ENCODE data around the gene CCDC69. TPM values are rescaled to one million over a fixed set of nuclear protein-coding genes. Genes with fewer than 3 reads are reported as not detected.

CCDC69 gene
- total RNA-seq, 2 experiments from 2014 or later = 119 to 123 TPM

- no peak overlapping the region for H2AFZ ChIP-seq (ENCODE audit: low read length)
- H3K4me3 ChIP-seq (ENCODE audit: low read depth, low read length, poor library complexity, severe bottlenecking) = no peak overlapping the region
- CTCF ChIA-PET (ENCODE audit: unreplicated experiment) = interaction anchor here (0.7 to 1.5 kb wide), 2 partner anchors 23 to 67 kb away, joined by 3 to 5 read pairs; no protein-coding TSS in a partner anchor
- TF ChIP-seq CTCF (conservative IDR thresholded peaks at IDR 0.05; ENCODE audit: low read length) = no peak
- no peak for TF ChIP-seq EZH2phosphoT487 (IDR thresholded peaks at IDR 0.05; ENCODE audit: borderline replicate concordance, low read depth, low read length)
- H3K9me3 ChIP-seq (ENCODE audit: low read length) = no peaks in the 10 kb centered on the region
- POLR2A ChIA-PET = interaction anchor here (1.0 to 4.8 kb wide), 10 partner anchors 9 to 109 kb away, joined by 3 to 42 read pairs (median 5); partner anchors contain the start of genes GM2A and TNIP1
- H3K79me2 ChIP-seq (ENCODE audit: insufficient read depth, low read depth, low read length) = no peaks in the 10 kb centered on the region
- intact Hi-C loops (cut with micrococcal nuclease; ENCODE audit: unreplicated experiment) = no loop called here
- H3K4me1 ChIP-seq (ENCODE audit: insufficient read depth, low read length, poor library complexity, severe bottlenecking) = peaks cover 79% of the 10 kb centered on the region
- H3K27ac ChIP-seq (ENCODE audit: low read depth, low read length, poor library complexity, severe bottlenecking) = no peak overlapping the region
- H4K20me1 ChIP-seq (ENCODE audit: insufficient read depth, low read length) = no peaks in the 10 kb centered on the region
- no TSS peak for BruUV-seq (replicated peaks)
- H3K4me2 ChIP-seq (ENCODE audit: low read length) = no peak overlapping the region
- H3K9me2 ChIP-seq (ENCODE audit: insufficient read depth, low read length) = no peaks in the 10 kb centered on the region
- no peak for DNase-seq (ENCODE audit: low spot score)
- no peaks in the 10 kb centered on the region for H3K36me3 ChIP-seq (ENCODE audit: insufficient read depth, low read length)
These were observed 75.3 kb downstream of the CCDC69 start for GRCh38 chr5:151148583-151148982.

- CTCF ChIA-PET (ENCODE audit: unreplicated experiment) = no interaction called here
- no peak for DNase-seq (ENCODE audit: low spot score)
- Histone ChIP-seq H3K9me3 (ENCODE audit: low read length) (no peaks in the 10 kb centered on the region), H3K4me3 (ENCODE audit: low read depth, low read length, poor library complexity, severe bottlenecking) (no peak overlapping the region), H3K9me2 (ENCODE audit: insufficient read depth, low read length) (no peaks in the 10 kb centered on the region), H3K4me1 (ENCODE audit: insufficient read depth, low read length, poor library complexity, severe bottlenecking) (peaks cover 79% of the 10 kb centered on the region), H3K36me3 (ENCODE audit: insufficient read depth, low read length) (no peaks in the 10 kb centered on the region), H3K4me2 (ENCODE audit: low read length) (no peak overlapping the region), H3K79me2 (ENCODE audit: insufficient read depth, low read depth, low read length) (no peaks in the 10 kb centered on the region), H2AFZ (ENCODE audit: low read length) (no peak overlapping the region), H3K27ac (ENCODE audit: low read depth, low read length, poor library complexity, severe bottlenecking) (no peak overlapping the region), H4K20me1 (ENCODE audit: insufficient read depth, low read length) (no peaks in the 10 kb centered on the region)
- POLR2A ChIA-PET = interaction anchor here (4.6 kb wide), 1 partner anchor 21 kb away, joined by 31 read pairs; no protein-coding TSS in a partner anchor
- intact Hi-C loops (cut with micrococcal nuclease; ENCODE audit: unreplicated experiment) = no loop called here
- TF ChIP-seq EZH2phosphoT487 (IDR thresholded peaks at IDR 0.05; ENCODE audit: borderline replicate concordance, low read depth, low read length) (no peak), CTCF (conservative IDR thresholded peaks at IDR 0.05; ENCODE audit: low read length) (no peak)
- no TSS peak for BruUV-seq (replicated peaks)
These were observed 76.9 kb downstream of the CCDC69 start for GRCh38 chr5:151147033-151147432.

DNA sequence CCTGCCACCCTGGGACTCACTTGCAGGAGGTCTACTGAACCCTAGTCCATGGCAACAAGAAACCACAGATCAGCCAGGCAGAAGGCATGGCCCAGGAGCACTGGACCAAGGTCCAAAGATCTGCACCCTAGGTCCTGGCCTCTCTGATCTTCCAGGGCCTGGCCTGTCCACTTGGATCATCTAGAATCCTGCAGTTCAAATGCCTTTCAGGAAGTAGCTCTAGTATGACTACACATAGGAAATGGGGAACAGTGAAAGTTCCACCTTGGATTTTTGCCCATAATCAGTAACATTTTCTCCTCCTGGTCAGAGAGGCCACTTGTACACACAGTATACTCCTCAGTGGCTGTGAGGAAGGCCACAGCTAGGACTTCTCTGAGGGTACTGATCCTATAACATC lies 77.8 kb downstream of the CCDC69 start:
- CTCF ChIA-PET (ENCODE audit: unreplicated experiment) = interaction anchor here (0.8 to 1.1 kb wide), 3 partner anchors 10 to 15 kb away, joined by 3 to 6 read pairs (median 3); partner anchors contain the start of gene ANXA6
- peaks cover 79% of the 10 kb centered on the region for H3K4me1 ChIP-seq (ENCODE audit: insufficient read depth, low read length, poor library complexity, severe bottlenecking)
- BruUV-seq (replicated peaks) = no TSS peak
- no peak overlapping the region for H3K27ac ChIP-seq (ENCODE audit: low read depth, low read length, poor library complexity, severe bottlenecking)
- no peak for DNase-seq (ENCODE audit: low spot score)
- H3K36me3 ChIP-seq (ENCODE audit: insufficient read depth, low read length) = no peaks in the 10 kb centered on the region
- no peak overlapping the region for H3K4me3 ChIP-seq (ENCODE audit: low read depth, low read length, poor library complexity, severe bottlenecking)
- no peak overlapping the region for H2AFZ ChIP-seq (ENCODE audit: low read length)
- H3K9me3 ChIP-seq (ENCODE audit: low read length) = no peaks in the 10 kb centered on the region
- POLR2A ChIA-PET = interaction anchor here (3.3 to 6.0 kb wide), 2 partner anchors 7 to 14 kb away, joined by 13 to 83 read pairs; no protein-coding TSS in a partner anchor
- H3K79me2 ChIP-seq (ENCODE audit: insufficient read depth, low read depth, low read length) = no peaks in the 10 kb centered on the region
- TF ChIP-seq CTCF (conservative IDR thresholded peaks at IDR 0.05; ENCODE audit: low read length) (no peak), EZH2phosphoT487 (IDR thresholded peaks at IDR 0.05; ENCODE audit: borderline replicate concordance, low read depth, low read length) (no peak)
- no peaks in the 10 kb centered on the region for H3K9me2 ChIP-seq (ENCODE audit: insufficient read depth, low read length)
- intact Hi-C loops (cut with micrococcal nuclease; ENCODE audit: unreplicated experiment) = no loop called here
- no peak overlapping the region for H3K4me2 ChIP-seq (ENCODE audit: low read length)
- no peaks in the 10 kb centered on the region for H4K20me1 ChIP-seq (ENCODE audit: insufficient read depth, low read length)

All from OCI-LY7 (cell line).